ENCODE data around the gene GALNT9. TPM values are rescaled to one million over a fixed set of nuclear protein-coding genes. Genes with fewer than 3 reads are reported as not detected.

GALNT9 gene
- total RNA-seq, 1 experiment from 2014 or later = 2.6 TPM

DNA sequence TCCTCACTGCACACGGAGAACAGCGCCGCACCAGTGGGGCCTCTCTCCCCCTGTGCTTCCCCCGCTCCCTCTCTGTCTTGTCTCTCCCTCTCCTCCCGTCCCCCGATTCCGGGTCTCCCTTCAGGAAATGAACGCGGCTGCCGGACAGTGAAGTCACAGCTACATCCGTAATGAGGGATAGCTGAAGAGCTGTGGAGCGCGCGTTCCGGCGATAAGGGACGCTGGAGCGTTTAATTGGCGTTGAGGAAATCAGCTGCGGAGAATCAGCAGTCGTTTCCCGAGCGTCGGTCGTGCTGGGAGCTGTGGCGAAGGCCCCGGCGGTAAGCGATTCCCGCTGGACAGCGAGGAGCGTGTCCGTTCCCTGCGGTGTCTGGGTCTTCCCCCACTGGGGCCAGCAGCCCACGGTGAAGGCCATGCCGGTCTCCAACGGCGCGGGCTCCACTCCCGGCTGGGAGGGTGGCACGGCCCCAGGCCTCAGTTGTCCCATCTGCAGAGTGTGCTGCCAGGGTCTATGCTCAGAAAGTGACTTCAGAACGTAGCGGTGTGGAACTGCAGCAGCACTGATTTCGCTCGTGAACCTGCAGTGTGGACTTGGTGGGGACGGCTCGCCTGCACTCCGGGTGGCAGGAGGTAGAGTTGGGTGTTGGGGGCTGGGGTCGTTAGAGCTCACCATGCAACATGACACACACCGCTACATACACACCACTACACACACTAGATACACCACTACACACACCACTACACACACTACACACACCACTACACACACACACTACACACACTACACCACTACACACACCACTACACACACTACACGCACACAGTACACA lies 174.2 kb downstream of the GALNT9 start:
- Histone ChIP-seq H2AFZ (ENCODE audit: low read depth, low read length, poor library complexity, severe bottlenecking) (no peak overlapping the region), H3K27me3 (ENCODE audit: insufficient read depth, low read length) (no peaks in the 10 kb centered on the region), H3K9me3 (ENCODE audit: control insufficient read depth in 1 of 2, insufficient read depth in 1 of 2, low read depth in 1 of 2, low read length in 2 of 2) (peaks cover 0 to 16% of the 10 kb centered on the region in 2 experiments; a peak in 1 of 4 replicates), H4K20me1 (ENCODE audit: insufficient read depth) (no peaks in the 10 kb centered on the region), H3K4me1 (ENCODE audit: control insufficient read depth in 1 of 2, insufficient read depth in 2 of 2, low read length in 2 of 2) (peaks cover 0 to 7% of the 10 kb centered on the region in 2 experiments; a peak in 1 of 4 replicates), H3K36me3 (ENCODE audit: control insufficient read depth in 1 of 2, insufficient read depth in 2 of 2, low read length in 2 of 2) (peaks cover 0 to 26% of the 10 kb centered on the region in 2 experiments; a peak in 2 of 4 replicates), H3K79me2 (ENCODE audit: insufficient read depth, low read length) (no peaks in the 10 kb centered on the region), H3K9me2 (ENCODE audit: insufficient read depth) (no peaks in the 10 kb centered on the region), H3K4me3 (replicated peaks in 1 of 2; ENCODE audit: low read depth in 1 of 2, low read length in 2 of 2) (no peak overlapping the region), H3K4me2 (ENCODE audit: low read length) (no peak overlapping the region), H3K27ac (ENCODE audit: low read depth, low read length) (no peak overlapping the region), H3K9ac (ENCODE audit: low read length) (no peak overlapping the region)
- no peak for DNase-seq (ENCODE audit: low read depth, low spot score)
- ChIA-PET RAD21 (ENCODE audit: low non-redundant PET in 1 of 2, low total read pairs in 2 of 2, uncharacterized antibody in 2 of 2, unreplicated experiment in 2 of 2) (no interaction called here), POLR2A (no interaction called here), CTCF (interaction anchor here (1.0 kb wide), 1 partner anchor 259 kb away, joined by 4 read pairs; no protein-coding TSS in a partner anchor)
- TF ChIP-seq SP1 (IDR thresholded peaks at IDR 0.05; ENCODE audit: low read depth) (no peak), CEBPB (IDR thresholded peaks at IDR 0.05; ENCODE audit: low read depth) (no peak), POLR2AphosphoS5 (IDR thresholded peaks at IDR 0.05; ENCODE audit: low read depth, low read length) (no peak), ATF3 (IDR thresholded peaks at IDR 0.05) (no peak), ELF1 (IDR thresholded peaks at IDR 0.05; ENCODE audit: borderline replicate concordance, low read depth) (no peak), TCF7L2 (IDR thresholded peaks at IDR 0.05; ENCODE audit: borderline replicate concordance, extremely low read depth, insufficient read depth, insufficient read length) (no peak), EZH2 (IDR thresholded peaks at IDR 0.05) (no peak), SRF (IDR thresholded peaks at IDR 0.05; ENCODE audit: low read depth) (no peak), SIN3A (IDR thresholded peaks at IDR 0.05; ENCODE audit: low read depth) (no peak), CTCF (IDR thresholded peaks at IDR 0.05 in 2 of 3, conservative IDR thresholded peaks at IDR 0.05 in 1 of 3; ENCODE audit: borderline replicate concordance in 1 of 3, insufficient read depth in 1 of 3, low read depth in 2 of 3, low read length in 2 of 3) (no peak), YY1 (IDR thresholded peaks at IDR 0.05; ENCODE audit: extremely low read depth, insufficient replicate concordance, low read depth, low read length) (no peak), ZFX (IDR thresholded peaks at IDR 0.05) (no peak), ZNF274 (IDR thresholded peaks at IDR 0.05; ENCODE audit: low read depth, low read length) (no peak)
- TF ChIP-seq, protein P1, sequence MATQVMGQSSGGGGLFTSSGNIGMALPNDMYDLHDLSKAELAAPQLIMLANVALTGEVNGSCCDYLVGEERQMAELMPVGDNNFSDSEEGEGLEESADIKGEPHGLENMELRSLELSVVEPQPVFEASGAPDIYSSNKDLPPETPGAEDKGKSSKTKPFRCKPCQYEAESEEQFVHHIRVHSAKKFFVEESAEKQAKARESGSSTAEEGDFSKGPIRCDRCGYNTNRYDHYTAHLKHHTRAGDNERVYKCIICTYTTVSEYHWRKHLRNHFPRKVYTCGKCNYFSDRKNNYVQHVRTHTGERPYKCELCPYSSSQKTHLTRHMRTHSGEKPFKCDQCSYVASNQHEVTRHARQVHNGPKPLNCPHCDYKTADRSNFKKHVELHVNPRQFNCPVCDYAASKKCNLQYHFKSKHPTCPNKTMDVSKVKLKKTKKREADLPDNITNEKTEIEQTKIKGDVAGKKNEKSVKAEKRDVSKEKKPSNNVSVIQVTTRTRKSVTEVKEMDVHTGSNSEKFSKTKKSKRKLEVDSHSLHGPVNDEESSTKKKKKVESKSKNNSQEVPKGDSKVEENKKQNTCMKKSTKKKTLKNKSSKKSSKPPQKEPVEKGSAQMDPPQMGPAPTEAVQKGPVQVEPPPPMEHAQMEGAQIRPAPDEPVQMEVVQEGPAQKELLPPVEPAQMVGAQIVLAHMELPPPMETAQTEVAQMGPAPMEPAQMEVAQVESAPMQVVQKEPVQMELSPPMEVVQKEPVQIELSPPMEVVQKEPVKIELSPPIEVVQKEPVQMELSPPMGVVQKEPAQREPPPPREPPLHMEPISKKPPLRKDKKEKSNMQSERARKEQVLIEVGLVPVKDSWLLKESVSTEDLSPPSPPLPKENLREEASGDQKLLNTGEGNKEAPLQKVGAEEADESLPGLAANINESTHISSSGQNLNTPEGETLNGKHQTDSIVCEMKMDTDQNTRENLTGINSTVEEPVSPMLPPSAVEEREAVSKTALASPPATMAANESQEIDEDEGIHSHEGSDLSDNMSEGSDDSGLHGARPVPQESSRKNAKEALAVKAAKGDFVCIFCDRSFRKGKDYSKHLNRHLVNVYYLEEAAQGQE (IDR thresholded peaks at IDR 0.05; ENCODE audit: low read depth) = no peak
- intact Hi-C loops (cut with micrococcal nuclease) = loop anchor here (1.0 to 5.0 kb wide), 4 partner anchors 64 to 462 kb away; partner anchors contain the start of gene P2RX2
- no TSS peak for BruUV-seq (replicated peaks)
- ATAC-seq = no peak

All from HCT116 (cell line).